ENCODE data around the gene WDR72.
"Not testable (repeated sequence)": the region's sequence is repeated elsewhere in the genome, so short reads cannot be mapped to it uniquely, and the experiment has no call there.

The WDR72 gene

GRCh38 chr15:53588773-53589172, 170.7 kb downstream of the WDR72 start:
- no peak for DNase-seq

GRCh38 chr15:53586799-53587198, 172.7 kb downstream of the WDR72 start:
- no peak for DNase-seq

GRCh38 chr15:53581513-53581912, 177.9 kb downstream of the WDR72 start:
- no peak for DNase-seq

- DNase-seq: no peak
Measured at GRCh38 chr15:53580366-53580765, 179.1 kb downstream of the WDR72 start.

GRCh38 chr15:53576841-53577240, 182.6 kb downstream of the WDR72 start:
- DNase-seq: no peak

DNA sequence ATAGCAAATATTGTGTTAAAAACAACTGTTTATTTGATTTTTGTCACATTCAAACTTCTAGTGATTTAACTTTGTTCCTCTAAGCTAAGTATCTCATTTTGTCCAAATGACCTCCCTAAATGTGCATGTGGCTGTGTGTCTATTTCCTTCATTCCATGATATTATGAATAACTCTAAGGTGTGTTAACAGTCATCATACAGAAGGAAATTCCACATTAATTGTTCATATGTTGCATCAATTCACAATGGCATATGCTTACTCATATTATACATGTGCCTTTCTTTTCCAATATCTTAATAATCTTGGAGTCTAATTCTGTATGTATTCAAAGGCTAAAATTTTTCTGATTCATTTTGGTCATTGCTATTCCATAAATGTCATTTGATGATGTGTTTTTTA, 186.4 kb downstream of the WDR72 start:
- no peak for DNase-seq

GRCh38 chr15:53569751-53570480, 189.5 kb downstream of the WDR72 start:
- DNase-seq: no peak

- no peak for DNase-seq
Measured at GRCh38 chr15:53566912-53567311, 192.6 kb downstream of the WDR72 start.

GRCh38 chr15:53565721-53566120, 193.7 kb downstream of the WDR72 start:
- DNase-seq: no peak

DNA sequence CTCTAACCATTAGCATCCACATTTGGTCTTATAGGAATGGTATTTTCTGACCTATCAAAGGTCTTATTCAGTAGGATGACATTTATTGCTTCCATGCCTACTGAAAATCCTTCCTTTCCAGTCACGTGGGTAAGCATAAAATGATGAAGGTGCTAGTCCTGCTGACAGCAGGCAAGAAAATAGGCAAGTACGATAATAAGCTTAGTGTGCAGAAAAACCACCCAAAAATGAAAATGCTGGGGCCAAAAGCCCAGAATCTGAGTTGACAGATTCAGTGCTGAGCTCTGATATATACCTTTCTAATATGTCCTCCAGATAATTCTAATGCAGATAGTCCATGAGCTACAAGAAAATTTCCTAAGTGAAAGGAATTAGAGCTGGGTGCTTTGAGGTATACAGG, 194.8 kb downstream of the WDR72 start:
- no peak for DNase-seq

DNA sequence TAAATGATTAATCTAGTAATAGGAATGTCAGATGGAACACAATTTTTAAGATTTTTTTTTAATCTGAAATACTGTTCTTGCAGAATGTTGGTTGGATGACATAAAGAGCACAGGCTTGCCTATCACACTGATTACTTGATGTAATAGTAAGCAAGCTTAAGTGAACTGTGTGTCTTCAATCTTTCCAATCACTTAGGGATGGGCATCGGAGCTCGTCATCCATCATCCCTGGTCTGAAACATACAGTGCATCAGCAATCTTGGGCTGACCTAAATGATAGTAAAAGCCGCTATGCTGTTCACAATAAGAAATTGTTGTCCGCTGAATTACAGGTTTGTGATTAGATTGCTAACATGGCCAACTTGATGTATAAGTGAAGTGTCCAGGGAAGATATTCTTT, 195.8 kb downstream of the WDR72 start:
- DNase-seq: no peak

- DNase-seq: no peak
Measured at GRCh38 chr15:53559364-53560277, 199.8 kb downstream of the WDR72 start.

- no peak for DNase-seq
Measured at GRCh38 chr15:53558384-53558783, 201.1 kb downstream of the WDR72 start.

- no peak for DNase-seq
Measured at GRCh38 chr15:53555226-53555625, 204.2 kb downstream of the WDR72 start.

DNA sequence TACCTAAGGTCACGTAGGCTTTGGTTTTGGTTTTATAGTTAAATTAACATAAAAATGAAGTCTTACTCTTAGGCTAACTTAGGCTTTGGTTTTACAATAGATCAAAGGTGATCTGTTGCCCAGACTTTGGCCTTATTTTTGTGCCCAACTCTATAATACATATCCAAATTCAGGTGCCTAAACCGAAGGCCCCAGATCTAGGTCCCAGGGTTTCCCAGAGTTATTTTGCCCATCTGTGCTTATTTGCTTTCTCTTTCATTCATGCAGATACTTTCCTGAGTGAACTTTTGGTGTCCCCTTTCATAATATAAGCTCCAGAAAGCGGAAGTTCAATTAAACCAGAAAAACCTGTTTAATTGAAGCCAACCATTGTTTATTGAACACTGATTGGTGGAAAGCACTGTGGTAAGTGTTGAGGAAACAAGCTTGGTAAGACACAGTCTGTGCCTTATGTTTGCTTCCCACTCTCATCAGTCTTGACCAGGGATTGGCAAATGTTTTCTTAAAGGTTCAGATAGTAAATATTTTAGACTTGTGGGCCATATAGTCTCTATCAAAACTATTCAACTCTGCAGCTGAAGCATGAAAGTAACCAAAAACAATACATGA, 209.7 kb downstream of the WDR72 start:
- no peak for DNase-seq

DNA sequence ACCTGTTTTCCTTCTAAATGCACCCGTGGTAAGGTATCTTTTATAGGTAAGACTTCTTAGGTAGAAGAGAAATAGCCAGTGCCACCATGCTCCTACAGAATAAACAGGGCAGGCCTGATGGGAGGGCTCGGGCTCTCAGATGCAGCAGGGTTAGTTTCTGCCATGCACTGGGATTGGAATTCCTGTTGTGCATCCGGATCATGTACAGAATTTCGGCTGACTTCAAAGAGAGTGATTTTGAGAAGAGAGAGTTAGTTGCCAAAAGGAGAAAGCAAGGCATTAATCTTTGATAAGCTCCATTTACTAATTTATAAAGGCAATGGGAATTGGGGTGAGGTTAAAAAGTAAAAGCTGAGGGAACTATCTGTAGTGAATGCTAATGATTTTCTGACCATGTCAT, 211.2 kb downstream of the WDR72 start:
- no peak for DNase-seq

GRCh38 chr15:53540626-53541300, 218.7 kb downstream of the WDR72 start:
- not testable (repeated sequence) for DNase-seq

DNA sequence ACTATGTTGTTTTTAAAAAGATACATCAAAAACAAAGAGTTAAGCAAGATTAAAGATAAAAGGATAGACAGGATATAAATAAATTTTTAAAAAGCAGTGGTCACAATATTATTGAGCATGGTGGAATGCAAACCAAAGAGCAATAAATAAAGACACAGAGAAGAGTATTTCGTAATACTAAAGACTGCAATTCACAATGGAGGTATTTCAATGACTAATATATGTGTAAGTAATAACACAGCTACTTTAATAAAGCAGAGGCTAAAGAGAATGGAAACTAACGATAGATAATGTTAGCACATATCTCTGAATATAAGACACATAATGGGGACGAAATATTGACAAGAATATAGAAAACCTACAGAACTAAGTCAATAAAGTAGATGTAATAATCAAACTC, 219.6 kb downstream of the WDR72 start:
- DNase-seq: no peak

DNA sequence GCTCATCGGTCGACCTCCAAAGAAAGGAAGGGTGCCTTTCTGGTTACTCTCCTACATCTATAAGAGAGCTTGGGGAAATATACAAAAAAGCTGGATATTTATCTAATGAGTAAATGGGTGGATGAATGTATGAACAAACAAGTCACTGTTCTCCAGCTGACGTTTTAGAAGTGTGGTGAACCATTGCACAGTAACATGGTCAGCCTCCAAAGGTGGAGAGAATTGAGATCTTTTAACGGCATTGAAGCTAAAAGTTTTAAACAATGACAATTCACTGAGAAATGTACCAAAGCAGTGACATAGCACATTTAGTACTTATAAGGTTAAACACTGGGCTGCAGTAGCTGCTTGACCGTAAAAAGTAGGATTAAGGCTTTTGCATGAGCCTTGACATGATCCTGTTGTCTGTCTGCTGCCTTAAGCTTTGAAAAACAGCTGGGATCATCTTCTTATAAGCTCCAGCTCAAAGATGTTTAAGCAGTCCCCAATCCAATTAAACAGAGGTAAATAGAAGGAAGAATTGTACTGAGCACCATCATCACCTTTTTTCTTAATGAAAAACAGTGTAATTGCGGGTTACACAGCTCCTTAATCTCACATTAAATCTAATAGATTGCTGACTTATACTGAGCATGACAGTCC, 222.9 kb downstream of the WDR72 start:
- DNase-seq: no peak

GRCh38 chr15:53535886-53536285, 223.6 kb downstream of the WDR72 start:
- no peak for DNase-seq

- DNase-seq: no peak
Measured at GRCh38 chr15:53534105-53534839, 225.2 kb downstream of the WDR72 start.

DNA sequence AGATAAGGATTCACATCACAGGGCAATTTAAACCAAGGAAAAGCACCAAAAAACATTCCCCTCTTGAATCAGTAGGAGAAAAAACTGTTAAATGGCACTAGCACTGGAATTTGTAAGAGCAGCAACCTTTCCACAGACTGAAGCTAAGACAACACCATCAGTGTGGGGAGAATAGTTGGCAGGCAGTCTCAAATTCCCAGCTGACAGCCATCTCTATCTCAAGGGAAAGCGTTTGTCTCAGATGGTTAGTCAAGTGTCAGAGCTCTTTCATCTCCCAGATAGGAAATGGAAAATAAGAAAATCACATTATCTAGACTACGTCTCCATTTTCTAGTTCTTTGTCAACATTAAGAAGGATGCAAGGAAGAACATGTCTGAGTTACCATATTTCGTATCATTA, 228.7 kb downstream of the WDR72 start:
- DNase-seq: no peak
